Liver (tissue), 3 donors: ENCODE measurements around the gene PLN.

ENCODE experiments used
- ATF3 ChIP-seq: IDR thresholded peaks from 2 replicates; pipeline ENCODE4 v1.6.1; 2016; ENCODE audit warnings: antibody characterized with exemption
- CTCF ChIP-seq: fragments of 150-350 bp; IDR thresholded peaks from 2 replicates; pipeline ENCODE4 v1.5.1; 2017; ENCODE audit warnings: improper control_type of control experiment, low read depth, low read length; ENCODE audit not compliant: missing input control
- GABPA ChIP-seq, 2 donors: IDR thresholded peaks in 1 of 2; conservative IDR thresholded peaks in 1 of 2; 2 replicates each; pipeline ENCODE4 v1.6.1; 2016; ENCODE audit warnings: antibody characterized with exemption in 2 of 2, mild to moderate bottlenecking in 1 of 2, moderate library complexity in 1 of 2
- HNF4G ChIP-seq: IDR thresholded peaks from 2 replicates; pipeline ENCODE4 v1.6.1; 2016; ENCODE audit warnings: antibody characterized with exemption
- JUND ChIP-seq, 2 donors: IDR thresholded peaks; 2 replicates each; pipeline ENCODE4 v1.6.1; 2016; ENCODE audit warnings: antibody characterized with exemption in 2 of 2
- MAX ChIP-seq: IDR thresholded peaks from 2 replicates; pipeline ENCODE4 v1.6.1; 2016; ENCODE audit warnings: antibody characterized with exemption
- REST ChIP-seq: IDR thresholded peaks from 2 replicates; pipeline ENCODE4 v1.6.1; 2016; ENCODE audit warnings: antibody characterized with exemption, mild to moderate bottlenecking
- SP1 ChIP-seq: IDR thresholded peaks from 2 replicates; pipeline ENCODE4 v1.6.1; 2018; ENCODE audit warnings: antibody characterized with exemption, mild to moderate bottlenecking
- TAF1 ChIP-seq: conservative IDR thresholded peaks from 2 replicates; pipeline ENCODE4 v1.6.1; 2016; ENCODE audit warnings: antibody characterized with exemption, mild to moderate bottlenecking
- YY1 ChIP-seq: IDR thresholded peaks from 2 replicates; pipeline ENCODE4 v1.6.1; 2016; ENCODE audit warnings: antibody characterized with exemption, mild to moderate bottlenecking
- donor health status: healthy.
- donor health status: healthy.

GRCh38 chr6:118548613-118549012, 517 bp downstream of the PLN start:
- TF ChIP-seq MAX (no peak), YY1 (no peak), REST (no peak), CTCF (no peak), SP1 (no peak), JUND (IDR thresholded peaks at IDR 0.05) (no peak), TAF1 (no peak), ATF3 (no peak), HNF4G (no peak), GABPA (IDR thresholded peaks at IDR 0.05 in 1 of 2, conservative IDR thresholded peaks at IDR 0.05 in 1 of 2) (no peak)
